GM12891 (cell line): ENCODE measurements around the gene EHBP1.

Source experiments
- PAX5 ChIP-seq: IDR thresholded peaks from 2 replicates; pipeline ENCODE4 v1.6.1; 2011; ENCODE audit warnings: low read length, moderate library complexity, mild to moderate bottlenecking; ENCODE audit not compliant: insufficient read depth, severe bottlenecking
- POLR2A ChIP-seq: IDR thresholded peaks from 2 replicates; pipeline ENCODE4 v1.6.1; 2011; ENCODE audit warnings: low read depth, low read length, control low read depth
- POLR2AphosphoS5 ChIP-seq: IDR thresholded peaks from 2 replicates; pipeline ENCODE4 v1.6.1; 2011; ENCODE audit warnings: low read depth, low read length, control low read depth
- SPI1 ChIP-seq: IDR thresholded peaks from 2 replicates; pipeline ENCODE4 v1.6.1; 2011; ENCODE audit warnings: low read depth, low read length, control low read depth
- TAF1 ChIP-seq: IDR thresholded peaks from 2 replicates; pipeline ENCODE4 v1.6.1; 2011; ENCODE audit warnings: low read depth, low read length, control low read depth

DNA sequence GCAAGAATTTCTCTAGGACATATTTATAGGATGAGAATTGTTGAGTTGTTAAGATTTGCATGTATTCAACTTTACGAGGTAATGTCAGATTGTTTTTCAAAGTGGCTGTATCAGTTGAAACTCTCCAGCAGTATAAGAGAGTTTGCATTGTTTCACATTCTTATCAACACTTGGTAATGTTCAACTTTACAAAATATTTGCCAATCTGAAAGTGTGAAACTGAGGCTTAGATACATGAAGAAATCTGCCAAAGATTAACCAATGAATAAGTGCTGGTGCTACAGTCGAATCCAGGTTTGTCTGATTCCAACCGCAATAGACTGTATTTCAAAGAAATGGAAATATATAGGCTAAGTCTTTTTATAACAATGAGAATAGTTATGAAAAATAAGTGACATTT is 117.0 kb downstream of the EHBP1 start:
- TF ChIP-seq POLR2A (no peak), POLR2AphosphoS5 (no peak), TAF1 (no peak), PAX5 (no peak), SPI1 (no peak)
